Placental pericyte (primary cell): ENCODE data around the gene RXFP3. TPM values are rescaled to one million over a fixed set of nuclear protein-coding genes. Genes with fewer than 3 reads are reported as not detected.

Experiments
- small RNA-seq: library from RNA; depleted of rRNA; stranded (forward); fragments of <200 nt; gene quantifications from one replicate; pipeline ENCODE3, GENCODE V24; 2012; ENCODE audit warnings: low replicate concordance
- total RNA-seq: library from RNA; depleted of rRNA; stranded (reverse); fragments of >200 nt; gene quantifications from 2 replicates; pipeline ENCODE4 v1.2.3, GENCODE V29; 2012

RXFP3 gene, protein sequence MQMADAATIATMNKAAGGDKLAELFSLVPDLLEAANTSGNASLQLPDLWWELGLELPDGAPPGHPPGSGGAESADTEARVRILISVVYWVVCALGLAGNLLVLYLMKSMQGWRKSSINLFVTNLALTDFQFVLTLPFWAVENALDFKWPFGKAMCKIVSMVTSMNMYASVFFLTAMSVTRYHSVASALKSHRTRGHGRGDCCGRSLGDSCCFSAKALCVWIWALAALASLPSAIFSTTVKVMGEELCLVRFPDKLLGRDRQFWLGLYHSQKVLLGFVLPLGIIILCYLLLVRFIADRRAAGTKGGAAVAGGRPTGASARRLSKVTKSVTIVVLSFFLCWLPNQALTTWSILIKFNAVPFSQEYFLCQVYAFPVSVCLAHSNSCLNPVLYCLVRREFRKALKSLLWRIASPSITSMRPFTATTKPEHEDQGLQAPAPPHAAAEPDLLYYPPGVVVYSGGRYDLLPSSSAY
- 0.22 and 0.29 TPM in 2 replicates for total RNA-seq

DNA sequence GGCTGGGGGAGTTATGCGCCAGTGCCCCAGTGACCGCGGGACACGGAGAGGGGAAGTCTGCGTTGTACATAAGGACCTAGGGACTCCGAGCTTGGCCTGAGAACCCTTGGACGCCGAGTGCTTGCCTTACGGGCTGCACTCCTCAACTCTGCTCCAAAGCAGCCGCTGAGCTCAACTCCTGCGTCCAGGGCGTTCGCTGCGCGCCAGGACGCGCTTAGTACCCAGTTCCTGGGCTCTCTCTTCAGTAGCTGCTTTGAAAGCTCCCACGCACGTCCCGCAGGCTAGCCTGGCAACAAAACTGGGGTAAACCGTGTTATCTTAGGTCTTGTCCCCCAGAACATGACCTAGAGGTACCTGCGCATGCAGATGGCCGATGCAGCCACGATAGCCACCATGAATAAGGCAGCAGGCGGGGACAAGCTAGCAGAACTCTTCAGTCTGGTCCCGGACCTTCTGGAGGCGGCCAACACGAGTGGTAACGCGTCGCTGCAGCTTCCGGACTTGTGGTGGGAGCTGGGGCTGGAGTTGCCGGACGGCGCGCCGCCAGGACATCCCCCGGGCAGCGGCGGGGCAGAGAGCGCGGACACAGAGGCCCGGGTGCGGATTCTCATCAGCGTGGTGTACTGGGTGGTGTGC is at the start of gene RXFP3:
RXFP3 (plus strand) TSS at position 6 of the 636 bp plus-strand sequence; CDS start at position 361, 355 bp downstream.

DNA sequence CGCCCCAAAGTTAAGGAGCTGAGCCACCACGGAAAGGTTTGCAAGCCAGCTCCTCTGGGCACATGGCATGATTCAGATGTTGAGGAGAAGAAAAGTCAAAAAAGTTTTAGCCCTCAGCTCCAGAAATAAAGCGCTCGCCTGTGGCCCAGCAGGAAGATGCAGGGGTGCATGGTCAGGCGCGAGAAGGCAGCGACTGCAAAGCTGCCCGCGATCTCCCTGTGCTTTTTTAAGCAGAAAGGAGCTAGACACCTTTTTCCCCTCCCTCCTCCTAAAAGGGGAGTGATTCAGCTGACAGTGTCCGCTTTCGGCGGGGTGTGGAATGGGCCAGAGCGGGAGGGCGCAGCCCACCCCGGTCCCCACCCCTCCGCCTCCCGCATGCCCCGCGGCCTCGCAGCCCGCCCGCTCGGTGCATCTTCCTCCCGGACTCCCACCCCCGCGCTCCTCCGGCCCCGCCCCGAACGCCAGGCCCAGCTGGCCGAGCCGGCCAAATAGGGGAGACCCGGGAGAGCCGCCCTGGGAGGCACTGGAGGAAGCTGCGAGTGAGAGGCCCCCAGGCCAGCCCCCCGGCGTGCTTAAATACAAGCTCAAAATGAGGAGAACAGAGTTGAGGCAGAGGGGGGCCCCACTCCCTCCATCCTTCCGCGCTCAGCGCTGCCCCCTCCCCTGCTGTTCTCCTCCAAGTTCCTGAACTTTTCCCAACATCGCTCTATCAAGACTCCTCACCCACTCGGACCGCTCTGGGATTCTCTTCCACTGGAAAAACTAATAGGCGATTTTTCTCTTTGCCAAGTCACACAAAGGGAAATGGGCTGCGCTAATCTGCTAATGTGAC is 44.2 kb upstream of the RXFP3 start, which contains the start of gene ADAMTS12:
ADAMTS12 (minus strand) TSS at position 203 of the 832 bp plus-strand sequence; CDS start at position 69, 134 bp downstream.

DNA sequence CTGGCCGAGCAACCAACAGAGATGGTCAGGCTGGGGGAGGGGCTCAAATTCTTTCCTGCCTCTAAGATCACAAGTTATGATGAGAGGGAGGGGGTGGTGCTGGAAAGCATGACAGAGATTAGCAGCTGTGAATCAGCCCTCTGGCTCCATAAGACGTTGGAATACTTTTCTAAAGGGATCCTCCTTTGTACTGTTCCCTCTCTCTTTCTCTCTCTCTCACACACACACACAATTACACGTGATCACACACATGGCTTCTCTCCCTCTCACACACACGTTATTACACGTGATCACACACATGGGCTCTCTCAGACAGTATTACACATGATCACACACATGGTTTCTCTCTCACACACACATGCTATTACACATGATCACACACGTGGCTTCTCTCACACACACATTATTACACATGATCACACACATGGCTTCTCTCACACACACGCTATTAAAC is 48.5 kb downstream of the RXFP3 start, which contains the start of gene SLC45A2:
SLC45A2 (minus strand) TSS at position 23 of the 454 bp plus-strand sequence. CDS start 110 bp downstream, outside the sequence.

Small RNAs within 50 kb of the gene (small RNA-seq; reads per million reads assigned to genes)
- gene RNU6-923P: not detected

Other genes with a start within 250 kb of the RXFP3 start
- 135 and 203 TPM in 2 replicates for gene ADAMTS12, start 44.4 kb upstream of the RXFP3 start, total RNA-seq
- gene SLC45A2, start 48.3 kb downstream of the RXFP3 start, total RNA-seq: under 0.01 TPM in 1 of 2 replicates, not detected in the other
- gene AMACR, start 71.7 kb downstream of the RXFP3 start, total RNA-seq: 3.5 and 10.0 TPM in 2 replicates
- under 0.01 and 0.43 TPM in 2 replicates for gene C1QTNF3, start 106.8 kb downstream of the RXFP3 start, total RNA-seq